NCI-H2196 (cell line): ENCODE results near the gene SRM.
"Not testable (repeated sequence)": the region's sequence is repeated elsewhere in the genome, so short reads cannot be mapped to it uniquely, and the experiment has no call there.

Experiments
- DNase-seq: peaks from one replicate; lab custom pipeline; 2025; ENCODE audit not compliant: unreplicated experiment; lab: John Stamatoyannopoulos, UW

Gene SRM

GRCh38 chr1:11059968-11060830 lies at the start of gene SRM:
Gene SRM (minus strand): TSS chr1:11060018. CDS start chr1:11059943, 75 bp downstream.
- DNase-seq = peak; percentile 95

- no peak for DNase-seq
Measured at GRCh38 chr1:11109047-11109760, 49.4 kb upstream of the SRM start.

- DNase-seq = no peak
Measured at GRCh38 chr1:11107599-11107998, 47.8 kb upstream of the SRM start.

GRCh38 chr1:11105586-11105985 lies 45.8 kb upstream of the SRM start:
- DNase-seq = no peak

GRCh38 chr1:11101347-11101746 lies 41.5 kb upstream of the SRM start:
- DNase-seq = no peak

- not testable (repeated sequence) for DNase-seq
Measured at GRCh38 chr1:11100806-11101205, 41.0 kb upstream of the SRM start.

GRCh38 chr1:11100149-11100493 lies 40.3 kb upstream of the SRM start:
- no peak for DNase-seq

- peak; percentile 95 for DNase-seq
Measured at GRCh38 chr1:11099310-11100148, 39.7 kb upstream of the SRM start, which contains the start of gene EXOSC10. Gene EXOSC10 (minus strand): TSS chr1:11099869. CDS start chr1:11099831, 38 bp downstream.

- DNase-seq = no peak
Measured at GRCh38 chr1:11098931-11099309, 39.1 kb upstream of the SRM start.

- not testable (repeated sequence) for DNase-seq
Measured at GRCh38 chr1:11083784-11084183, 24.0 kb upstream of the SRM start.

GRCh38 chr1:11080931-11081330 lies 21.1 kb upstream of the SRM start:
- DNase-seq = no peak

- DNase-seq = no peak
Measured at GRCh38 chr1:11078631-11079030, 18.8 kb upstream of the SRM start.

GRCh38 chr1:11073398-11073797 lies 13.6 kb upstream of the SRM start:
- not testable (repeated sequence) for DNase-seq

GRCh38 chr1:11072216-11072917 lies 12.5 kb upstream of the SRM start:
- DNase-seq = peak; percentile 23

GRCh38 chr1:11071463-11072215 lies 11.8 kb upstream of the SRM start:
- peak; percentile 38 for DNase-seq

GRCh38 chr1:11070876-11071275 lies 11.1 kb upstream of the SRM start:
- DNase-seq = no peak

GRCh38 chr1:11068600-11069473 lies 9.0 kb upstream of the SRM start:
- DNase-seq = no peak

- no peak for DNase-seq
Measured at GRCh38 chr1:11067716-11068599, 8.1 kb upstream of the SRM start.
